HL-60/S4 (cell line): ENCODE results near the gene RPS28.
"Not testable (repeated sequence)": the region's sequence is repeated elsewhere in the genome, so short reads cannot be mapped to it uniquely, and the experiment has no call there.

ENCODE experiments used
- in situ Hi-C: fragments of 300-500 bp; cut with MboI; formaldehyde crosslinking; loops from 2 replicates; pipeline ENCODE4 v1.14.3; 2022; ENCODE audit warnings: low sequenced_read_pairs

The RPS28 gene

GRCh38 chr19:8321067-8321985, at the start of gene RPS28, which contains the start of gene NDUFA7:
RPS28 (plus strand) TSS chr19:8321496; CDS start chr19:8321531, 35 bp downstream.
NDUFA7 (minus strand) TSS chr19:8321375; CDS start chr19:8321358, 17 bp downstream.
- in situ Hi-C loops: no loop called here

- in situ Hi-C loops: not testable (repeated sequence)
Measured at GRCh38 chr19:8276508-8276907, 44.8 kb upstream of the RPS28 start.

DNA sequence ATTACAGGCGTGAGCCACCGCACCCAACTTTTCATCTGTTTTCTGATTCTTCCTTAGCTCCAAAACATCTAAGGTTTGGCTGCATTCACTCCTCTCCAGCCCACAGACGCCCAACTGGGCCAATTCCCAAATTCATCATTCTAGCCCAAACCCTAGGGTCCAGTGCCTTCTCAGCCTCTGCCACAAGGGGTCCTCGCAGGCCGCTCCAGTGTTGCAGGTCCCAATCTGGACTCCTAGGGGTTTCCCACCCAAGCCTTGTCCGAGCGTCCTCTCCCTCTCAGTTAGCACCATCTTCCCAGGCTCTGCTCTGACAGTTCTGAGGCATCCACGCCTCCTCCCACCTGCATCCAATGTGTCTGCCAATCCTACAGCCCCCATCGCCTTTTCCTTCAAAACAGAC, 30.0 kb upstream of the RPS28 start:
- in situ Hi-C loops: not testable (repeated sequence)

DNA sequence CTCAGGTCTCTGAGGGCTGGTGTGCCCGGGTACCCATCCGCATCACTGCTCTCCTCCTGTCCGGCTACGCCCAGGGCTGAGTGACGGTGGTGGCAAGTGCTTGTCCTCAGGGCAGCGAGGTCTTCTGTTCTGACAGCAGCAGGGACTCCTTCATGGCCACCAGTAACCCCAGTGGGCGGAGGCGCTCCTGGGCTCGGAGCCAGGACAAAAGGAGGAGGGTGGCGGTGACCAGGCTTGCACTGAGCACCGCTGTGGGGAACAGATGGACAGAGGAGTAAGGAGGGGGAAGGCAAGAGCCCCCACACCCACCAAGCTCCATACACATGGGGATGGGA, 19.0 kb upstream of the RPS28 start:
- in situ Hi-C loops: no loop called here

DNA sequence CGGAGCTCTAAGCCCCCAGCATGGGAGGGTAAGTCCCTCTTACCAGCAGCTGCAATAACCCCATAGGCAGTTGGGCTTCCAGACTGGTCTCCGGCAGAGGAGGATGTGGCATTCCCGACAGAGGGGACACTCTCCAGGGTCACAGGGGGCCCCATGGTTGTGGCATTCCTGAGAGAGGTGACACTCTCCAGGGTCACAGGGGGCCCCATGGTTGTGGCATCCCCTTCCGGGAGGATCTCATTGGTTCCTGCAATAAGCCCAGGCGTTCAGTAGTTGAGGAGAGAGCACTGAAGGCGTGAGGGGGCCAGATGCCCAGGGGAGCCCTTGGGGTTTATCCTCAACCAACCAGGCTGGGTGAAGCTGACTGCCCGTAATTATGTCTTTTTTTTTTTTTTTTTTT, 18.6 kb upstream of the RPS28 start:
- in situ Hi-C loops: no loop called here

- in situ Hi-C loops: no loop called here
Measured at GRCh38 chr19:8304841-8305621, 16.3 kb upstream of the RPS28 start.

DNA sequence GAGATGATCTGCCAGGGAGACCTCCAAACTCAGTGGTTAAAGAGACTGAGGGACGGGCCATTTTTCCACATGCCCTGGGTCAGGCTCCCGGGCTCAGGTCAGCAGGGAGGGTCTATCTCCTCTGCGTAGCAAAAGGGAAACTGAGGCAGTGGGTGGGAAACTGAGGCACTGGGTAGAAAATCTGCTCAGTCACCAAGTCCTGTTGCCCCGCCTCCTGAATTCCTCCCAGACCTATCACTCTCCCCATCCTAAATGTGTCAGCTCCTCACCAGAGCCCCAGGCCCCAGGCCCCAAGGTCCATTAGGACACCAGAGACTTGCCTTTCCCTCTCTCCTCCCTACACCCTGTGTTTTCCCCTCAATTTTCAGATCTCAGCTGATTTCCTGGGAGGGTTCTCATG, 15.5 kb upstream of the RPS28 start:
- in situ Hi-C loops: no loop called here

DNA sequence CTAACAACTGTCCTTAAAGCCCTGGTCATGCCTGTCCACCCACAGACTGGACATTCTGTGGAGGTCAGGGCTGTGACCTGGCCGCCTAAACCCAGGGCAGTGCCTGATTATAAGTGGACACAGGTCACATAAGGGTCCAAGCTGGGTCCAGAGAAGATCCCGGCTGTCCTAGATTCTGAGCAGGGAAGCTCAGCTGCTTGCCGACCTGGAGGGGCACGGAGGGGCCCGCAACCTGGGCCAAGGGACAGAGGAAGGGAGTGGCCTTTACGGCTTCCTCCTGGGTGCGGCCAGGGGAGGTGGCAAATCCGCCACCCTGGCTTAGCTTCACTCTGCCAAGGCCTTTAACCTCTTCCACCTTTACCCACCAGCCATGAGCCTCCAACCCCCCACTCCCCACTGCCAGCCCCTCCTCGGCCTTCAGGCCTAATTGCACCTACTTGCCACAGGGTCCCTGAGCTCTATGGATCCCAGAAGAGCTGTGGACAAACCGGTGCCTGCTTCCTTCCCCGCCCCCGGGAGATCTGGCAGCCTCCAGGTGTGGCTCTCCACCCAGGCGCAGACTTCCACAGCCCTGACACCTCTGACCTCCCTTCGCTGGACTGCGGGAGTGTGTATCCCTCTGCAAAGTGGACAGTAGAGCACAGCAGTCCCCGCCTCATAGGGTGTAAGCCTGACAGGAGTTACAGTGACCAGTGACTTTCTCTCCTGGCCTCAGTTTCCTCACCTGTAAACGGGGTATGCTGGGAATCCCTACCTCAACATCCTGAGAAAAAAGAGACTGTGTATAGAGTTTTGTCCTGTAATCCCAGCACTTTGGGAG, 14.9 kb upstream of the RPS28 start:
- in situ Hi-C loops: no loop called here

GRCh38 chr19:8307400-8307964, 13.8 kb upstream of the RPS28 start:
- in situ Hi-C loops: no loop called here

GRCh38 chr19:8307965-8308866, 13.1 kb upstream of the RPS28 start, which contains the start of gene CD320:
CD320 (minus strand) TSS chr19:8308358; CDS start chr19:8308290, 68 bp downstream.
- in situ Hi-C loops: no loop called here

DNA sequence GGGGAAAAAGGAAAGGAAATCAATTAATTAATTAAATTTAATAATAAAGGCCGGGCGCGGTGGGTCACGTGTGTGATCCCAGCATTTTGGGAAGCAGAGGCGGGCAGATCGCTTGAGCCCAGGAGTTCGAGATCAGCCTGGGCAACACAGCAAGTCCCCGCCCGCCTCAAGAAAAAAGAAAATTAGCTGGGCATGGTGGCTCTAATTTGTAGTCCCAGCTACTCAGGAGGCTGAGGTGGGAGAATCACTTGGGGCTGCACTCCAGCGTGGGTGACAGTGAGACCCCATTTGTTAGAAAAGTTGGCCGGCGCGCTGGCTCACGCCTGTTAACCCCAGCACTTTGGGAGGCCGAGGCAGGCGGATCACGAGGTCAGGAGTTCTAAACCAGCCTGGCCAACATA, 12.4 kb upstream of the RPS28 start:
- in situ Hi-C loops: no loop called here

DNA sequence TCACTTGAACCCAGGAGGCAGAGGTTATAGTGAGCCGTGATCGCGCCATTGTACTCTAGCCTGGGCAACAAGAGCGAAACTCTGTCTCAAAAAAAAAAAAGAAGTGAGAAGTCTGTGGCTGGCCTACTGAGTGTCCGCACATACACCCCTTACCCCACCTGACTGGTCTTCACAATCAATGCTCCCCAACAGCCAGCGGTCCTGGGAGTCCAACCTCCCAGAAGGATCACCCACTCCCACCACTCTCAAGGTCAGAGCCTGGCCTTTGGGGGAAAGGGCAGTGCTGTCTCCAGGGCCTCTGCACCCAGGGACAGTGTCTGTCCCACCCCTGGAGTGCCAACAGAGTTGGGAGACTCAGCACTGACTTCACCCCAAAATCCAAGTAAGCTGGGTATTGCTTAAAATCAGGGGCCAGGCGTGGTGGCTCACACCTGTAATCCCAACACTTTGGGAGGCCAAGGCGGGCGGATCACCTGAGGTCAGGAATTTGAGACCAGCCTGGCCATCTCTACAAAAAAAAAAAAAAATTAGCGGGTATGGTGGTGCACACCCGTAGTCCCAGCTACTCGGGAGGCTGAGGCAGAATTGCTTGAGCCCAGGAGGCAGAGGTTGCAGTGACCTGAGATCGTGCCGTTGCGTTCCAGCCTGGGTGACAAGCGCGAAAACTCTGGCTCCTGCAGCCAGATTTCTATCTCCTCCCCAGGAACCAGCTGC, 10.8 kb upstream of the RPS28 start:
- in situ Hi-C loops: loop anchor here (10.0 kb wide), 1 partner anchor 46 kb away; no protein-coding TSS in a partner anchor

DNA sequence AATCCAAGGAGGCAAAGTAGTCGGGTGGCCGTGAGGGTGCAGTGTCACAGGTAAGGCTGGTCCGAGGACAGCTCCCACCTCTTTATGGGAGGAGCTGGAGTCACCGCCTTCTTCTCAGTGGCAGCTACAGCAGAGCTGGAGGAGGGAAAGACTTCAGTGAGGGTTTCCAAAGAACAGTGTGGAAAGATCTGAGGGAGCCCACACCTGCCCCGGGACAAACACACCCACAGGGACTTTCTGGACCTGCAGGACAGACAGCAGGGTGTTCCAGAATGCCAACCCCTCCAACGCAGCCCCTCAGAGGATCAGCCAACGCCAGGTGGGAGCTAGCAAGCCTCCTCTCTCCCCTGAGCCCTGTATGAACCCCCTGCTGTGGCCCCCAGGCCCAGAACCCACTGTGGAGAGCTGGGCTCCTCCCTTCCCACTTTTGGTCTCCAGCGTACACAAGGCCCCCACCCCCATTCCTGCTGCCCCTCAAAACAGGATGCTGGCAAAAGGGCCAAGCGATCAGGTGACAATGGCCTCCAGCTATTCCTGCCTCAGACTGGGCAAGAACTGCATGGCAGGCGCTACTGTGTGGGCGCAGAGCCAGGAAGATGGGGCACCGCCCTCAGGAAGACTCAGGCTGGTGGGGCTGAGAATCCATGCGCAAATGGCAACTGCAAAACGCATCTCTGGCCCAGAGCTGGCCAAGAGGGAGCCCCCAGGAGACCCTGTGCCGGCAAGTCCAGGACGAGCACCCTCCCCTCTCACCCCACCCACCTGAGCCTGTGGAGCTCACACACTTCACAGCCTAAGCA, 9.6 kb upstream of the RPS28 start:
- in situ Hi-C loops: loop anchor here (10.0 kb wide), 1 partner anchor 47 kb away; no protein-coding TSS in a partner anchor

DNA sequence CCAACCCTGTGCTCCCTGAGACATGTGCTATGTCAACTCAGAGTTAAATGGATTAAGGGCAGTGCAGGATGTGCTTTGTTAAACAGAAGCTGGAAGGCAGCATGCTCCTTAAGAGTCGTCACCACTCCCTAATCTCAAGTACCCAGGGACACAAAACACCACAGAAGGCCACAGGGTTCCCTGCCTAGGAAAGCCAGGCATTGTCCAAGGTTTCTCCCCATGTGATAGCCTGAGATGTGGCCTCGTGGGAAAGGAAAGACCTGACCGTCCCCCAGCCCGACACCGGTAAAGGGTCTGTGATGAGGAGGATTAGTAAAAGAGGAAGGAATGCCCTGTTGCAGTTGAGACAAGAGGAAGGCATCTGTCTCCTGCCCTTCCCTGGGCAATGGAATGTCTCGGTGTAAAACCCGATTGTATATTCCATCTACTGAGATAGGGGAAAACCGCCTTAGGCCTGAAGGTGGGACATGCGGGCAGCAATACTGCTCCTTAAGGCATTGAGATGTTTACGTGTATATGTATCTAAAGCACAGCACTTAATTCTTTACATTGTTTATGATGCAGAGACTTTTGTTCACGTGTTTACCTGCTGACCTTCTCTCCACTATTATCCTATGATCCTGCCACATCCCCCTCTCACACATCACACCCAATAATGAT, 6.2 kb upstream of the RPS28 start:
- in situ Hi-C loops: loop anchor here (10.0 kb wide), 1 partner anchor 50 kb away; no protein-coding TSS in a partner anchor

GRCh38 chr19:8316351-8317125, 4.8 kb upstream of the RPS28 start:
- in situ Hi-C loops: loop anchor here (10.0 kb wide), 1 partner anchor 52 kb away; no protein-coding TSS in a partner anchor

- in situ Hi-C loops: loop anchor here (10.0 kb wide), 1 partner anchor 54 kb away; no protein-coding TSS in a partner anchor
Measured at GRCh38 chr19:8318835-8319234, 2.5 kb upstream of the RPS28 start.
